ENCODE results near the gene ST6GALNAC6. TPM values are rescaled to one million over a fixed set of nuclear protein-coding genes. Genes with fewer than 3 reads are reported as not detected.

ST6GALNAC6 gene
- total and polyA plus RNA-seq, 2 donors (not counting 1 experiment from before 2014, with no cell fraction given): 68.0 to 126 TPM

DNA sequence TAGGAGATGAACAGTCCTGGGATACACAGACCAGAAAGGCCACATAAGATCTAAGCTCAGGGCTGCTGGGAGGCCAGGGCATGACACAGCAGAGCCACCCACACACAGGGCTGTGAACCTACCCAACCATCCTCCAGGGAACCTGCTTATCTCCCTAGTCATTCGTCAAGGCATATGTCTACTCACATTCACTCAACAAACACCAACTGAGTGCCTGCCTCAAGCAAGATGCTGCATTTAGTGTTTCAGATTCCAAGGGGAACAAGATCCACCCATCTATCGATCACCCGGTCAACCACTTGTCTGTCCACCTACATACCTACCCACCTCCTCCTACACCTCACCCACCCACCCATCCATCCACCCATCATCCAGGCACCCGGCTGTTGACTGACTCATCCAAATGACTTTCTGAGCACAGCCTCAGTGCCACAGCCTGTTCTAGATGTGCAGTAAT is 36.4 kb upstream of the ST6GALNAC6 start:
- ATAC-seq (ENCODE audit: low read depth) (no peak), DNase-seq (no peak)
- Mint-ChIP-seq H3K4me1 (peaks cover 48% of the 10 kb centered on the region), H3K9me3 (ENCODE audit: insufficient read depth) (no peaks in the 10 kb centered on the region), H3K27me3 (no peaks in the 10 kb centered on the region), H3K4me3 (peak overlapping the region; percentile 93), H3K27ac (peak overlapping the region; percentile 53)
- intact Hi-C loops (cut with micrococcal nuclease): no loop called here
- Histone ChIP-seq H3K4me1 (ENCODE audit: control insufficient read depth in 2 of 2, insufficient read depth in 2 of 2, low read length in 2 of 2) (peaks cover 32 to 40% of the 10 kb centered on the region in 2 donors), H3K27me3 (replicated peaks in 1 of 4; ENCODE audit: control extremely low read depth in 1 of 4, control insufficient read depth in 3 of 4, insufficient read depth in 4 of 4, low read length in 3 of 4) (no peaks in the 10 kb centered on the region), H3K9me3 (ENCODE audit: control extremely low read depth in 1 of 3, control insufficient read depth in 2 of 3, insufficient read depth in 1 of 3, low read length in 2 of 3) (peaks cover 0 to 4% (median 0%) of the 10 kb centered on the region in 3 donors), H3K4me3 (ENCODE audit: control extremely low read depth in 1 of 5, extremely low read depth in 1 of 5, insufficient read depth in 1 of 5, low read depth in 2 of 5, low read length in 4 of 5) (no peak overlapping the region), H3K79me2 (ENCODE audit: control insufficient read depth, insufficient read depth, low read length) (peaks cover 41% of the 10 kb centered on the region), H2AFZ (ENCODE audit: insufficient read depth, low read depth, low read length, poor library complexity, severe bottlenecking) (no peak overlapping the region), H3K4me2 (replicated peaks; ENCODE audit: low read depth, low read length, poor library complexity, severe bottlenecking) (peak overlapping the region; percentile 83), H4K20me1 (ENCODE audit: control insufficient read depth, insufficient read depth, low read length, poor library complexity, severe bottlenecking) (peaks cover 16% of the 10 kb centered on the region), H3K36me3 (replicated peaks in 1 of 2; ENCODE audit: control extremely low read depth in 1 of 2, control insufficient read depth in 1 of 2, extremely low read depth in 1 of 2, insufficient read depth in 2 of 2, low read length in 1 of 2) (peaks cover 0 to 11% of the 10 kb centered on the region in 2 experiments), H3K9ac (ENCODE audit: low read length) (no peak overlapping the region), H3K27ac (ENCODE audit: low read length in 2 of 2) (no peak overlapping the region)
- WGBS (ENCODE audit: insufficient coverage): 89% methylated on average over 4 of the region's 4 CpGs
- ChIA-PET POLR2A (interaction anchor here (1.4 kb wide), 1 partner anchor 156 kb away, joined by 3 read pairs; no protein-coding TSS in a partner anchor), CTCF (no interaction called here)
- TF ChIP-seq, protein P1, sequence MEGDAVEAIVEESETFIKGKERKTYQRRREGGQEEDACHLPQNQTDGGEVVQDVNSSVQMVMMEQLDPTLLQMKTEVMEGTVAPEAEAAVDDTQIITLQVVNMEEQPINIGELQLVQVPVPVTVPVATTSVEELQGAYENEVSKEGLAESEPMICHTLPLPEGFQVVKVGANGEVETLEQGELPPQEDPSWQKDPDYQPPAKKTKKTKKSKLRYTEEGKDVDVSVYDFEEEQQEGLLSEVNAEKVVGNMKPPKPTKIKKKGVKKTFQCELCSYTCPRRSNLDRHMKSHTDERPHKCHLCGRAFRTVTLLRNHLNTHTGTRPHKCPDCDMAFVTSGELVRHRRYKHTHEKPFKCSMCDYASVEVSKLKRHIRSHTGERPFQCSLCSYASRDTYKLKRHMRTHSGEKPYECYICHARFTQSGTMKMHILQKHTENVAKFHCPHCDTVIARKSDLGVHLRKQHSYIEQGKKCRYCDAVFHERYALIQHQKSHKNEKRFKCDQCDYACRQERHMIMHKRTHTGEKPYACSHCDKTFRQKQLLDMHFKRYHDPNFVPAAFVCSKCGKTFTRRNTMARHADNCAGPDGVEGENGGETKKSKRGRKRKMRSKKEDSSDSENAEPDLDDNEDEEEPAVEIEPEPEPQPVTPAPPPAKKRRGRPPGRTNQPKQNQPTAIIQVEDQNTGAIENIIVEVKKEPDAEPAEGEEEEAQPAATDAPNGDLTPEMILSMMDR (IDR thresholded peaks at IDR 0.05): no peak

DNA sequence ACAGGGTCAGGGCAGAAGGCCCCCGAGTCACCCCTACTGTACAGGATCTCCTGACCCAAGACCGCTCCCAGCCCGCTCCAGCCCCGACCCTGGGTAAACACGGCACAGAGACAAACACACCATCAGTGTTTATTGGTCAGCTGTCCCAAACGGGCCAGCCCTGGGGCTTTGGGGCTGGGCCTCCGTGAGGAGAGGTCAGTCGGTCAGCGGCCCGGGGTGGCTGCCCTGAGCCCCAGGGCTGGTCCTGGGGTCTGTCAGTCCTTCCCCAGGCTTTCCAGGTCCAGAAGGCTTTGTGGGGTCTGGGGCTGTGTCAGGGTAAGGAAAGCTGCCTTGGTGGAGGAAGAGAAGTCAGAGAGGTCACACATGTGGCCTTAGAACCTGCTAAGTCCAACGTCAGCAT is 35.6 kb upstream of the ST6GALNAC6 start:
- WGBS (ENCODE audit: insufficient coverage): 80% methylated on average over 11 of the region's 11 CpGs
- ATAC-seq (ENCODE audit: low read depth) (no peak), DNase-seq (no peak)
- H3K4me1 ChIP-seq (ENCODE audit: control insufficient read depth in 2 of 2, insufficient read depth in 2 of 2, low read length in 2 of 2): peaks cover 37 to 47% of the 10 kb centered on the region in 2 donors
- TF ChIP-seq, protein P1 (IDR thresholded peaks at IDR 0.05): no peak
- TF ChIP-seq EZH2 (IDR thresholded peaks at IDR 0.05; ENCODE audit: borderline replicate concordance, insufficient read depth, low read depth, low read length, poor library complexity, severe bottlenecking): no peak
- Mint-ChIP-seq H3K4me3 (peak overlapping the region; percentile 52), H3K27ac (peak overlapping the region; percentile 39), H3K9me3 (ENCODE audit: insufficient read depth) (no peaks in the 10 kb centered on the region), H3K27me3 (peaks cover 2% of the 10 kb centered on the region), H3K4me1 (peaks cover 52% of the 10 kb centered on the region)
- ChIA-PET POLR2A (interaction anchor here (0.6 to 1.4 kb wide), 2 partner anchors 36 to 156 kb away, joined by 3 read pairs; no protein-coding TSS in a partner anchor), CTCF (interaction anchor here (1.2 kb wide), 1 partner anchor 183 kb away, joined by 3 read pairs; no protein-coding TSS in a partner anchor)
- no peak overlapping the region for H2AFZ ChIP-seq (ENCODE audit: insufficient read depth, low read depth, low read length, poor library complexity, severe bottlenecking)
- no peak overlapping the region for H3K4me2 ChIP-seq (replicated peaks; ENCODE audit: low read depth, low read length, poor library complexity, severe bottlenecking)
- H3K27me3 ChIP-seq (replicated peaks in 1 of 4; ENCODE audit: control extremely low read depth in 1 of 4, control insufficient read depth in 3 of 4, insufficient read depth in 4 of 4, low read length in 3 of 4): no peaks in the 10 kb centered on the region
- no peak overlapping the region for H3K9ac ChIP-seq (ENCODE audit: low read length)
- peaks cover 16% of the 10 kb centered on the region for H4K20me1 ChIP-seq (ENCODE audit: control insufficient read depth, insufficient read depth, low read length, poor library complexity, severe bottlenecking)
- intact Hi-C loops (cut with micrococcal nuclease): no loop called here
- H3K9me3 ChIP-seq (ENCODE audit: control extremely low read depth in 1 of 3, control insufficient read depth in 2 of 3, insufficient read depth in 1 of 3, low read length in 2 of 3): peaks cover 0 to 4% (median 0%) of the 10 kb centered on the region in 3 donors
- H3K36me3 ChIP-seq (replicated peaks in 1 of 2; ENCODE audit: control extremely low read depth in 1 of 2, control insufficient read depth in 1 of 2, extremely low read depth in 1 of 2, insufficient read depth in 2 of 2, low read length in 1 of 2): peaks cover 0 to 11% of the 10 kb centered on the region in 2 experiments
- no peak overlapping the region for H3K27ac ChIP-seq (ENCODE audit: low read length in 2 of 2)
- peaks cover 41% of the 10 kb centered on the region for H3K79me2 ChIP-seq (ENCODE audit: control insufficient read depth, insufficient read depth, low read length)
- no peak overlapping the region for H3K4me3 ChIP-seq (ENCODE audit: control extremely low read depth in 1 of 5, extremely low read depth in 1 of 5, insufficient read depth in 1 of 5, low read depth in 2 of 5, low read length in 4 of 5)

Data from B cell (primary cell).